Measurements from ENCODE around the gene SIT1.
"Not testable (repeated sequence)": the region's sequence is repeated elsewhere in the genome, so short reads cannot be mapped to it uniquely, and the experiment has no call there.

The SIT1 gene

GRCh38 chr9:35658137-35658967 is 7.6 kb upstream of the SIT1 start, which contains the start of gene CCDC107:
Gene CCDC107 (plus strand): TSS chr9:35658292. CDS start chr9:35658380, 88 bp downstream.
- DNase-seq, result peak; percentile 17

- DNase-seq, result peak; percentile 92
Observed at GRCh38 chr9:35657546-35658136, 6.9 kb upstream of the SIT1 start, which contains the start of gene RMRP. Gene RMRP (minus strand): TSS chr9:35658019.

- DNase-seq, result no peak
Observed at GRCh38 chr9:35656831-35657545, 6.3 kb upstream of the SIT1 start.

- no peak for DNase-seq
Observed at GRCh38 chr9:35656348-35656747, 5.6 kb upstream of the SIT1 start.

GRCh38 chr9:35653611-35654010 is 2.9 kb upstream of the SIT1 start:
- no peak for DNase-seq

GRCh38 chr9:35652829-35653209 is 2.1 kb upstream of the SIT1 start:
- no peak for DNase-seq

- no peak for DNase-seq
Observed at GRCh38 chr9:35651956-35652828, 1.5 kb upstream of the SIT1 start.

GRCh38 chr9:35649431-35650340 is 1.0 kb downstream of the SIT1 start:
- no peak for DNase-seq

- DNase-seq, result peak; percentile 66
Observed at GRCh38 chr9:35646533-35647265, 4.0 kb downstream of the SIT1 start.

- no peak for DNase-seq
Observed at GRCh38 chr9:35646153-35646532, 4.6 kb downstream of the SIT1 start.

- DNase-seq, result not testable (repeated sequence)
Observed at GRCh38 chr9:35645736-35646135, 5.0 kb downstream of the SIT1 start.

GRCh38 chr9:35643046-35643445 is 7.7 kb downstream of the SIT1 start:
- no peak for DNase-seq

- not testable (repeated sequence) for DNase-seq
Observed at GRCh38 chr9:35641478-35641877, 9.3 kb downstream of the SIT1 start.

GRCh38 chr9:35640431-35640830 is 10.3 kb downstream of the SIT1 start:
- not testable (repeated sequence) for DNase-seq

GRCh38 chr9:35639631-35640030 is 11.1 kb downstream of the SIT1 start:
- no peak for DNase-seq

GRCh38 chr9:35639225-35639624 is 11.5 kb downstream of the SIT1 start:
- not testable (repeated sequence) for DNase-seq

- DNase-seq, result not testable (repeated sequence)
Observed at GRCh38 chr9:35638751-35639150, 12.0 kb downstream of the SIT1 start.

GRCh38 chr9:35637427-35637955 is 13.2 kb downstream of the SIT1 start:
- not testable (repeated sequence) for DNase-seq

GRCh38 chr9:35636877-35637246 is 13.9 kb downstream of the SIT1 start:
- not testable (repeated sequence) for DNase-seq

- DNase-seq, result no peak
Observed at GRCh38 chr9:35636135-35636876, 14.4 kb downstream of the SIT1 start.

Data from NCI-H510A (cell line).